ENCODE measurements around the gene PRKAG2.

- no peak for TF ChIP-seq CTCF (IDR thresholded peaks at IDR 0.05)
- TF ChIP-seq POLR2A (IDR thresholded peaks at IDR 0.05): no peak
These were observed 8.3 kb upstream of the PRKAG2 start for GRCh38 chr7:151885202-151885580.

All from lower leg skin (tissue), 3 donors.